Stimulated activated CD4-positive, alpha-beta T cell treated with anti-CD3 and anti-CD28 coated beads, Interleukin-2, amount 100 ng/mL, for 24 hours (primary cell): ENCODE measurements around the gene TRMT1.
"Not testable (repeated sequence)": the region's sequence is repeated elsewhere in the genome, so short reads cannot be mapped to it uniquely, and the experiment has no call there.

Experiments used
- DNase-seq, 2 donors: peaks; one replicate each; pipeline ENCODE4 v3.0.0-alpha.2; 2020

The TRMT1 gene

DNA sequence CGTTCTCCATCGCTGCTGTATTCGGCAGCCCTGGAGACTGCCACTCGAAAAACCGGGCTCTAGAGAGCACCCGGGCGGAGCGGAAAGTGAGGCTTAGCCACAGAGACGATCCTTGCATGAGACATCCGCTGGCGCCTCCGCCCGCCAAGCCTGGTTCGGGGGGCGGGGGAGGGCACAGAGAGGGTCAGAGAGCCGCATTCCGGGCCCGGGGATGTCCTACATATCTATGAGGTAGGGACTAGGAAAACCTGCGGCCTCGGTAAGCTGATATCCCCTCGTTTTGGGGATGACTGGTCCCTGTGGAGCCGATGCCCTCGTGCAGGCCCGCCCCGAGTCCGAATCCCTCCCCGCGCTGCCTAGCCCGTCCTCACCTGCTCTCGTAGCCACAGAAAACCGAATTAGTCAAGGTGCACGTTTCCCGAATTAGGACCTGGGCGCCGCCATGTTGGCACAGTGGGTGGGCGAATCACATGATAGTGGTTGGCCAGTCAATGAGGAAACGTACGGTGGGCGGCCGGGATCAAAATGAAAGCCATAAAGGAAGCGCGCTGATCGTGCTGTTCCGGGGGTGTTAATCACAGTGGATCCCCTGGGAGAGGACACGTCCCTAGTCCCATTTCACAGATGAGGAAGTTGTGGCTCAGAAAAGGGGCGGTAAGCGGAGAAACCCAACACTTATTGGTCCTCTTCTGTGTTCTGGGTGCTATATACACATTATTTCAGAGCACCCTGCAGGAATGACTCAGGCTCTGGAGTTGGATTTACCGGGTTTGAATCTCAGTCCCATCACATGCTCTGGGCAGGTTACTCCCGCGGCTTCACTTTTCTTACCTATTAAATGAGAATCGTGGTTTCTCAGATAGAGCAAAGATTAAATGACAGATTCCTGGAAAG lies at the start of gene TRMT1:
Gene TRMT1 (minus strand): TSS at position 459 of the 894 bp plus-strand sequence. CDS start 341 bp downstream, at position 118.
- peak; percentile 94 to 95 for DNase-seq

DNA sequence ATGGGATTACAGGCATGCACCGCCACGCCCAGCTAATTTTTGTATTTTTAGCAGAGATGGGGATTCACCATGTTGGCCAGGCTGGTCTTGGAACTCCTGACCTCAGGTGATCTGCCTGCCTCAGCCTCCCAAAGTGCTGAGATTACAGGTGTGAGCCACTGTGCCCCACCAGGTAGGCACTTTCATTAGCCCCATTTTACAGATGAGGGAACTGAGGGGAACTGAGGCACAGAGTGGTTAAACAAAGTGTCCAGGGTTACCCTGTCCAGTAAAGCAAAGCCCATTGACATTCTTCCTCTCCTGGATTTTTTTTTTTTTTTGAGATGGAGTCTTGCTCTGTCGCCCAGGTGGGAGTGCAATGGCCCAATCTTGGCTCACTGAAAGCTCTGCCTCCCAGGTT lies 49.6 kb upstream of the TRMT1 start:
- DNase-seq, result not testable (repeated sequence)

GRCh38 chr19:13165162-13165997 lies 48.8 kb upstream of the TRMT1 start:
- DNase-seq, result no peak

DNA sequence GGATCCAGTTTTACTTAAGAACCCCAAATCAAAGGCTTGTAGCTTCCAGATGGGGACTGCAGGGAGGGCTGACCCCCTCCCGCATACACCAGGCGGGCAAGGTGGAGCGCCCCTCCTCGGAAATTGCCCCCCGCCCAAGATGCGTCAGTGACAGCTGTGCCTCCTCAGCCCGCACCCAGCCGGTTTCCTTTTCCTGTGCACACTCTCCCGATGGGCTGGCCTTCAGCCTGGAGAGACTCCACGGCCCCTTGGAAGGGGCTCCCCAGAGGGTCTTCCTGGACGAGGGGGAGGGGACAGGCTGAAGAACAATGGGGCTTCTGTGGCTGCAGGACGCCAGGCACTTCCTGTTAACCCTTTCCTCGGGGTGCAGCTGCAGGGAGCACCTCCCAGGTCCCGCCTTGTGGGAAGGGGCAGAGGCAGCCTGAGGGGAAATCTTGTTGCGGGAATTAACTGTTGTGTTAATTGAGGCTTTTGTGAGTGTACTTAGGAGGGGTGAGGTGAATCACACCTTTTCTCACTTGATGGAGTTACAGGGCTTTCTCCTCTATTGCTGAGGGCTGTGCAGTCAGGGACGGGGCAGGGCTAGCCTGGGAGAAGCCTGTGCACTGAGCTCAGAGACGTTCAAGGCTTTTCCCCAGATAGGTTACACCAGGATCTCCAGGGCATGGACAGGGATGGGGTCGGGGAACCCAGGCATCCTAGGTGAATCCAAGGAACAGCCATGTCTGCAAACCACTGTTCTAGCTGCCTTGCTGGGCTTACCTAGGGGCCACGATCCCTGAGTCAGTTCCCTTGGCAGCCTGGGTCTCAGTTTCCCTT lies 48.0 kb upstream of the TRMT1 start:
- peak; percentile 45 to 52 for DNase-seq

- DNase-seq, result peak; percentile 51 to 56
Measured at GRCh38 chr19:13163609-13164342, 47.2 kb upstream of the TRMT1 start.

GRCh38 chr19:13162724-13163608 lies 46.4 kb upstream of the TRMT1 start:
- DNase-seq, result peak; percentile 85 to 95

DNA sequence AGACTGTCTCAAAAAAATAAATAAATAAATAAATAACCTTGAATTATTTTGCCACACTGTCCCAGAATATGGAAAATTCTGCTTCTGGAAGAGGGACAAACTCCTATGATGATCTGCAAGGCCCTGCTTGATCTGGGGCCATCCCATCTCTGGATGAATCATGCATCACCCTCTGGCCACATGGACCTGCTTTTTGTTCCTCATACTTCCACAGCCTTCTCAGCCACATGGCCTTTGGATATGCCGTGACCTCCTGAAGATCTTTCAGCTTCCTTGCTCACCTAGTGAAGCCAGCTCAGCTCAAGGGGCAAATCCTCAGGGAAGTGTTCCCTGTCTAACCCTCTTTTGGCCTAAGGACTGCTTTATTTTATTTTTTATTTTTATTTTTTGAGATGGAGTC lies 44.0 kb upstream of the TRMT1 start:
- no peak for DNase-seq

GRCh38 chr19:13159713-13160112 lies 43.2 kb upstream of the TRMT1 start:
- no peak for DNase-seq

- peak; percentile 59 to 75 for DNase-seq
Measured at GRCh38 chr19:13155472-13156359, 39.2 kb upstream of the TRMT1 start.

DNA sequence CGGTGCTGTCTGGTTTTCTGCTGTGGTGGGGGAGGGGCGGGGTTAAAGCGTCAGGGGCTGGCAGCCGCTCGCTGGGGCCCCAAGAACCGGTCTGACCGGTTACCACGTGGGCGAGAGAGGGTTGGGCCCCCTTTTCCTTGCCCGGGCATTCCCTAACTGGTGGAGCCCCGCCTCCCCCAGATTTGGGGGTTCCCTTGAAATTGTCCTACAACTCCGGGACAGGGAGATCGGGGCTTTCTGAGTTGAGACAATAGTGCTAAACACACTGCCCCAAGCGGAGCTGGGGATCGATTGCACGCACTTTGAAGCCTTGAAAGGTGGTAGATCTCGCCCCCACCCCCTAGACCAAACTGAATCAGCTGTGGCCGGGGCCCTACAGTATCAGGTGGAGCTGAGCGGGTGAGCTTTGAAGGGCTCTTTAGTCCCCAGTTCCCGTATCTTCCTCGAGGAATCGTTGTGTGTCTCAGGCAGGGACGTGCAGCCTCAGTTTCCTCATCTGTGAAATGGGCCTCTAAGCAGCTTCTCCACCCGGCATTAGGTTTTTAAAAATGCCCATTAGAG lies 38.5 kb upstream of the TRMT1 start:
- peak; percentile 82 to 85 for DNase-seq

GRCh38 chr19:13154241-13154778 lies 37.8 kb upstream of the TRMT1 start:
- peak; percentile 68 to 81 for DNase-seq

DNA sequence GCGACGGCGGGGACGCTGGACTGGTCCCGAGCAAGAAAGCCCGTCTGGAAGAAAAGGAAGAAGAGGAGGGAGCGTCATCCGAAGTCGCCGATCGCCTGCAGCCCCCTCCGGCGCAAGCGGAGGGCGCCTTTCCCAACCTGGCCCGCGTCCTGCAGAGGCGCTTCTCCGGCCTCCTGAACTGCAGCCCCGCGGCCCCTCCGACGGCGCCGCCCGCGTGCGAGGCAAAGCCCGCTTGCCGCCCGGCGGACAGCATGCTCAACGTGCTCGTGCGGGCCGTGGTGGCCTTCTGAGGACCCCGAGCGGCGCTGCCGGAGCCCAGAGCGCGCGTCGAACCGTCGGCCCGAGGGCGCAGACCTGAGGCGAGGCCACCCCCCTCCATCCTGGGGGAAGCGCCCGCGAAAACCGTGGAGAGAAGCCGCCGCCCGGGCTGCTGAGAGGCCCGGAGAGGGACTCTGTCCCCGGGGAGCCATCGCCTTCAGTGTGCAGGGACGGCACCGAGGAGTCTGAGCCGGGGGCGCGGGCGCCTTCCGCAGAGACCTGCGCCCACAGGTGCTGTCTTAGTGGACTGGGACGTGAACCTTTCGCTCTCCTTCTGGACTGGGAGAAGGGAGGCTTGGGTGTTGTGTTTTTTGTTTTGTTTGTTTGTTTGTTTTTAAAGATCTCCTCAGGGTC lies 37.2 kb upstream of the TRMT1 start:
- DNase-seq, result peak; percentile 35 to 36

GRCh38 chr19:13152974-13153568 lies 36.5 kb upstream of the TRMT1 start:
- peak; percentile 96 to 97 for DNase-seq

DNA sequence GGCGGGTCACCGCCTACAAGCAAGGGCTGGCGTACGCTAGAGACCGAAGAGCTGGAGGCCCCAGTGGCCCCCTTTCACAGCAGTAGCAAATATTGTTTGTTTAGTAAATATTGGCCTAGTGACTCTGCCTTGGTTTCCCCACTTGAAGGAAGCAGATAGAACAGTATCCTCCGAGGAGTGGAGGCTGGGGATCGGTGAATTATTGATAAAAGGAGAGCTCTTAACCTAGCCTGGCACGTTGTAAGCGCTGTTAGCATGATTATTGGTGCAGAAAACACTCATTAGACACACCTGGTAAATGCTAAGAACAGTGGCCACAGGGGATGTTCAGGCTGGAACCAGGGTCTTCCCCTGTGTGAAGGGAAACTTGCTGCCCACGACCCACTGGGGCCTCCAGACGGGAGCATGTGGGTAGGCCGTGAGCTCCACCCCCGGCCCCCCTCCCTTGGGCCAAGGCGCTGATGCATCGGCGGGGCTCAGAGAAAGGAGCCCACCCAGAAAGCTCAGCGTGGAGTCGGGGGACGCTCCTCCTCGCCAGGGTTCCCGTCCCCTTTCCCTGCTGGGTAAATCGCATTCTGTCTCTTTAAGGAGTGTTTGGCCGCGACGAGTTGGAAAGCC lies 35.9 kb upstream of the TRMT1 start:
- DNase-seq, result no peak

- DNase-seq, result peak; percentile 96
Measured at GRCh38 chr19:13151605-13152355, 35.2 kb upstream of the TRMT1 start.

- peak in 1 of 2 donors; percentile 39 for DNase-seq
Measured at GRCh38 chr19:13150931-13151604, 34.5 kb upstream of the TRMT1 start.
